Naive thymus-derived CD4-positive, alpha-beta T cell (primary cell): ENCODE data around the gene ZNF827. TPM values are rescaled to one million over a fixed set of nuclear protein-coding genes. Genes with fewer than 3 reads are reported as not detected.

Experiments used
- ATAC-seq: fragments of 150-1000 bp; cut with Tn5 transposase; 2 replicates; pipeline ENCODE4 v1.10.0; 2021; ENCODE audit warnings: mild to moderate bottlenecking, moderate library complexity
- CTCF ChIA-PET: fragments of 350-600 bp; sonication (Branson Sonifier 250); formaldehyde crosslinking; loops from one replicate; lab custom pipeline; 2021; ENCODE audit warnings: antibody characterized with exemption; lab: Charles Lee
- POLR2A ChIA-PET: fragments of 350-600 bp; sonication (Branson Sonifier 250); formaldehyde crosslinking; loops from one replicate; lab custom pipeline; 2021; ENCODE audit warnings: antibody characterized with exemption, inconsistent platforms; lab: Charles Lee
- DNase-seq, 9 donors: peaks; one replicate each; pipeline versions ENCODE4 v3.0.0 to v3.0.0-alpha.2; 2020 to 2022; ENCODE audit warnings: mixed read lengths in 1 of 9
- H3K27ac ChIP-seq: one replicate; pipeline ENCODE4 v1.7.0; 2013; ENCODE audit warnings: mild to moderate bottlenecking, low read depth, low read length, moderate library complexity
- H3K27me3 ChIP-seq, 2 donors: one replicate each; pipeline ENCODE4 v1.7.0; 2013; ENCODE audit warnings: low read length in 2 of 2, mild to moderate bottlenecking in 2 of 2, moderate library complexity in 2 of 2; ENCODE audit not compliant: control insufficient read depth in 2 of 2, insufficient read depth in 2 of 2
- H3K36me3 ChIP-seq, 3 experiments: 1 replicate in 2 of 3; 2 replicates in 1 of 3; pipeline ENCODE4 v1.7.0; 2013; ENCODE audit warnings: low read length in 3 of 3, mild to moderate bottlenecking in 3 of 3, moderate library complexity in 1 of 3; ENCODE audit not compliant: insufficient read depth in 3 of 3, control insufficient read depth in 2 of 3
- H3K4me1 ChIP-seq, 2 donors: one replicate each; pipeline ENCODE4 v1.7.0; 2013; ENCODE audit warnings: low read length in 2 of 2, mild to moderate bottlenecking in 2 of 2, moderate library complexity in 1 of 2; ENCODE audit not compliant: control insufficient read depth in 2 of 2, insufficient read depth in 2 of 2
- H3K4me3 ChIP-seq: 2 replicates; pipeline ENCODE4 v1.7.0; 2013; ENCODE audit warnings: mild to moderate bottlenecking, low read length
- H3K9me3 ChIP-seq, 3 experiments: 1 replicate in 2 of 3; 2 replicates in 1 of 3; pipeline ENCODE4 v1.7.0; 2013; ENCODE audit warnings: low read length in 3 of 3; ENCODE audit not compliant: control insufficient read depth in 2 of 3
- H3K27ac Mint-ChIP-seq, 9 donors: one replicate each; pipeline ENCODE4 v1.8.0; 2020 to 2022; ENCODE audit warnings: mixed read lengths in 9 of 9, mild to moderate bottlenecking in 8 of 9, moderate library complexity in 5 of 9, inconsistent platforms in 2 of 9
- H3K27me3 Mint-ChIP-seq, 5 donors: one replicate each; pipeline ENCODE4 v1.8.0; 2021 to 2022; ENCODE audit warnings: mixed read lengths in 5 of 5, mild to moderate bottlenecking in 1 of 5
- H3K36me3 Mint-ChIP-seq, 5 donors: one replicate each; pipeline ENCODE4 v1.8.0; 2020 to 2022; ENCODE audit warnings: mixed read lengths in 5 of 5, mild to moderate bottlenecking in 3 of 5, inconsistent platforms in 1 of 5
- H3K4me1 Mint-ChIP-seq, 7 donors: one replicate each; pipeline ENCODE4 v1.8.0; 2020 to 2022; ENCODE audit warnings: mixed read lengths in 7 of 7, mild to moderate bottlenecking in 3 of 7, inconsistent platforms in 1 of 7
- H3K4me3 Mint-ChIP-seq, 10 donors: one replicate each; pipeline ENCODE4 v1.8.0; 2020 to 2022; ENCODE audit warnings: mild to moderate bottlenecking in 10 of 10, mixed read lengths in 10 of 10, moderate library complexity in 6 of 10, inconsistent platforms in 2 of 10
- H3K9me3 Mint-ChIP-seq, 11 donors: one replicate each; pipeline ENCODE4 v1.8.0; 2020 to 2022; ENCODE audit warnings: mixed read lengths in 11 of 11, mild to moderate bottlenecking in 4 of 11, inconsistent platforms in 1 of 11, moderate library complexity in 1 of 11
- intact Hi-C, 2 donors: fragments of 100-400 bp; cut with micrococcal nuclease; formaldehyde crosslinking; loops; one replicate each; pipeline ENCODE4 v1.15.1; 2023
- polyA plus RNA-seq, 2 donors: library from polyadenylated mRNA; unstranded; fragments of 300-500 nt; fragmentation: Illumina TruSeq; gene quantifications; one replicate each; pipeline ENCODE4 v1.2.3, GENCODE V29; 2021
- total RNA-seq, 6 experiments: library from RNA in 5 of 6; stranded (reverse) in 5 of 6; gene quantifications; 1 replicate in 5 of 6; 2 replicates in 1 of 6; pipeline ENCODE4 v1.2.3 and lab custom pipeline; 2021 to 2026

ZNF827 gene
- total and polyA plus RNA-seq, 7 experiments from 2014 or later = 2.3 to 32.2 (median 21.7) TPM

DNA sequence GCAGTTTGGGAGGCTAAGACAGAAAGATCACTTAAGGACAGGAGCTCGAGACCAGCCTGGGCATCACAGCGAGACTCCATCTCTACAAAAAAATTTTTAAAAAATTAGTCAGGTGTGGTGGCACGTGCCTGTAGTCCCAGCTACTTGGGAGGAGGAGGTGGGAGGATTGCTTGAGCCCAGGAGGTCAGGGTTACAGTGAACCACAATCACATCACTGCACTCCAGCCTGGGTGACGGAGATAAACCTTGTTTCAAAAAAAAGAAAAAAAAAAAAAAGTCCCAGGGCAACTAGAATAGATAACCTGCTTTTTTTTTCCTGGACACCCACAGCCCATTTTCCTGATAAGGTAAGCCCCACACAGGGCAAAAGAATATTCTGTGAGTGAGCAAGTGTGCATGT lies 162.4 kb downstream of the ZNF827 start:
- no peaks in the 10 kb centered on the region for H3K27me3 Mint-ChIP-seq
- peaks cover 6 to 37% (median 15%) of the 10 kb centered on the region in 3 experiments for H3K36me3 ChIP-seq
- no peaks in the 10 kb centered on the region for H3K9me3 Mint-ChIP-seq
- ATAC-seq (no peak), DNase-seq (no peak)
- H3K27me3 ChIP-seq = no peaks in the 10 kb centered on the region
- intact Hi-C loops = no loop called here
- ChIA-PET POLR2A (no interaction called here), CTCF (no interaction called here)
- no peaks in the 10 kb centered on the region for H3K9me3 ChIP-seq
- no peaks in the 10 kb centered on the region for H3K4me1 ChIP-seq
- no peak overlapping the region for H3K4me3 ChIP-seq
- H3K4me1 Mint-ChIP-seq = peaks cover 0 to 8% (median 0%) of the 10 kb centered on the region in 7 donors
- H3K27ac ChIP-seq = no peak overlapping the region
- no peak overlapping the region for H3K27ac Mint-ChIP-seq
- H3K36me3 Mint-ChIP-seq = peaks cover 19 to 64% (median 44%) of the 10 kb centered on the region in 5 donors
- H3K4me3 Mint-ChIP-seq = no peak overlapping the region

DNA sequence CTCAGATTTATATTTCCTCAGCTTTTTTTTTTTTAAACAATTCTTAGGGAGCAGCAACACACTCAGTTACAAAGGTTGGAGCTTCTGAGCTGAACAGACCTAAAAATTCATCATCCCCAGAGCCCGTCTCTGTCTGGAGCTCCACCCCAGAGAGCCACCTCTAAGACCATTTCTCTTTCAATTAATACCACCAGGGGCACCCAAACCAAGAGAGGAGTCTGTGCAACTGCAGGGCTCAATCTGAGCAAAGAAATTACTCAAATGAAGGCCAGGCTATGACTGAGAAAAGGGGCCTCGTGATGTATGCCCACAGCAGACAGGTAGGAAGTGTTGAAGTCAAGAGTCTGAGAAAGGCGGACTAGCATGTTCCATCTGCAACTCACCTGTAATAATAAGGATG lies 163.2 kb downstream of the ZNF827 start:
- peaks cover 20 to 67% (median 47%) of the 10 kb centered on the region in 5 donors for H3K36me3 Mint-ChIP-seq
- no peak for ATAC-seq

DNA sequence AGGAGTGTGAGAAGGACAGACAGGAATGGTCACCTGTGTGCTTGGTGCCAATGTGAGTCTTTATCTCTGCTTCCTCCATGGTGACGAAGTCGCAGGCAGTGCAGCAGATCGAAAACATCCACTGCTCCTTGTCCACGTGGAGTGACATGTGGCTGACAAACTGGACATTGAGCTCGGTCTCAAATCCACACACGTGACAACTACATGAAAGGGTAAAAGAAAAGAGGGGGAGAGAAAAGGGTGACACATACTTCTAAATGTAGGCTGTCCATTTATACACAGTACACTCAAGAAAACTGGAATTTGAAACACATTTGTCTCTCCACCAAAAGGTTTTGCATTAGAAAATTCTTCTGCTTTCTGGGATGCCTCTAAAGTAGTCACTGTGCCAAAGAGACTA lies 164.2 kb downstream of the ZNF827 start:
- ATAC-seq (no peak), DNase-seq (no peak)
- intact Hi-C loops = no loop called here
- Mint-ChIP-seq H3K36me3 (peaks cover 20 to 68% (median 45%) of the 10 kb centered on the region in 5 donors), H3K9me3 (peaks cover 0 to 1% (median 0%) of the 10 kb centered on the region in 11 donors), H3K4me3 (no peak overlapping the region), H3K27me3 (no peaks in the 10 kb centered on the region), H3K4me1 (peaks cover 0 to 7% (median 0%) of the 10 kb centered on the region in 7 donors), H3K27ac (no peak overlapping the region)
- CTCF ChIA-PET = interaction anchor here (0.6 kb wide), 1 partner anchor 305 kb away, joined by 3 read pairs; no protein-coding TSS in a partner anchor
- POLR2A ChIA-PET = no interaction called here
- Histone ChIP-seq H3K4me1 (no peaks in the 10 kb centered on the region), H3K27ac (no peak overlapping the region), H3K4me3 (no peak overlapping the region), H3K27me3 (no peaks in the 10 kb centered on the region), H3K36me3 (peaks cover 6 to 36% (median 15%) of the 10 kb centered on the region in 3 experiments), H3K9me3 (no peaks in the 10 kb centered on the region)

More for the DNA sequence above, 163.2 kb downstream of the ZNF827 start:
- H3K27ac ChIP-seq = no peak overlapping the region
- H3K9me3 ChIP-seq = no peaks in the 10 kb centered on the region
- no peak for DNase-seq
- POLR2A ChIA-PET = no interaction called here
- no peaks in the 10 kb centered on the region for H3K27me3 ChIP-seq
- H3K4me1 Mint-ChIP-seq = peaks cover 0 to 7% (median 0%) of the 10 kb centered on the region in 7 donors
- no peak overlapping the region for H3K4me3 ChIP-seq
- H3K4me3 Mint-ChIP-seq = no peak overlapping the region
- peaks cover 6 to 37% (median 15%) of the 10 kb centered on the region in 3 experiments for H3K36me3 ChIP-seq
- no peaks in the 10 kb centered on the region for H3K9me3 Mint-ChIP-seq
- CTCF ChIA-PET = no interaction called here
- no peaks in the 10 kb centered on the region for H3K27me3 Mint-ChIP-seq
- no peaks in the 10 kb centered on the region for H3K4me1 ChIP-seq
- no peak overlapping the region for H3K27ac Mint-ChIP-seq
- intact Hi-C loops = no loop called here

DNA sequence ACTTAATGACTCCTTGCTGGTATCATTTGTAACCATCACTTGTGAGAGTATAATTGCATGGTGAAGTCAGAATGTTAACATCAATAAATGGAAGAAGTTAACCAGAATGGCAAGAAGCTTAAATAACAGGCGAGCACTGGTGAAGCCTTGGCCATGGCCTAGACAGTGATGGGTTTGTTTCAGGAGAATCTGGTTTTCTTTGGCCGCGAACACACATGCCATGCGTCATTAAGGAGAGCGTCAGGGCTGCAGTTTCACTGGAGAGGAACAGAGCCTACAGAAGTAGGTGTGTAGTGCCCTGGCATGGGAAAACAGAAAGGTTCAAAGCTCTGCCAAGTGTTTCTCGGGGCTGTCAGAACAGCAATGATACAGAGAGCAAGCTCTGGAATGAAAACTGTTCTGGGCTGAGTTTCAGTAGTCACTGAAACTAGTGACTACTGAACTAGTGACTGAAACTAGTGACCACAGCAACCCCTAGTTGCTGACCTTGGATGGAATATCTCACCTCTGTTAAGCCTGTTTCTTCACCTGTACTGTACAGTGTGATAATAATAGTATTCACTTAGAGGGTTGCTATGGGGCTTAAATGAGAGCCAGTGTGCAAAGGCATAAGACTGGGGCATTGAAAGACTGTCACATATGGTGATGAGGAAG lies 164.9 kb downstream of the ZNF827 start:
- intact Hi-C loops = no loop called here
- Histone ChIP-seq H3K4me3 (no peak overlapping the region), H3K36me3 (peaks cover 6 to 31% (median 15%) of the 10 kb centered on the region in 3 experiments), H3K9me3 (no peaks in the 10 kb centered on the region), H3K4me1 (no peaks in the 10 kb centered on the region), H3K27me3 (no peaks in the 10 kb centered on the region), H3K27ac (no peak overlapping the region)
- no peaks in the 10 kb centered on the region for H3K27me3 Mint-ChIP-seq
- ChIA-PET POLR2A (interaction anchor here (0.8 kb wide), 1 partner anchor 11 kb away, joined by 3 read pairs; no protein-coding TSS in a partner anchor), CTCF (interaction anchor here (0.6 kb wide), 1 partner anchor 306 kb away, joined by 3 read pairs; no protein-coding TSS in a partner anchor)
- H3K36me3 Mint-ChIP-seq = peaks cover 20 to 62% (median 40%) of the 10 kb centered on the region in 5 donors
- H3K4me1 Mint-ChIP-seq = peaks cover 0 to 6% (median 0%) of the 10 kb centered on the region in 7 donors
- H3K27ac Mint-ChIP-seq = no peak overlapping the region
- H3K4me3 Mint-ChIP-seq = no peak overlapping the region
- no peak for ATAC-seq
- DNase-seq = no peak
- H3K9me3 Mint-ChIP-seq = peaks cover 0 to 2% (median 0%) of the 10 kb centered on the region in 11 donors

DNA sequence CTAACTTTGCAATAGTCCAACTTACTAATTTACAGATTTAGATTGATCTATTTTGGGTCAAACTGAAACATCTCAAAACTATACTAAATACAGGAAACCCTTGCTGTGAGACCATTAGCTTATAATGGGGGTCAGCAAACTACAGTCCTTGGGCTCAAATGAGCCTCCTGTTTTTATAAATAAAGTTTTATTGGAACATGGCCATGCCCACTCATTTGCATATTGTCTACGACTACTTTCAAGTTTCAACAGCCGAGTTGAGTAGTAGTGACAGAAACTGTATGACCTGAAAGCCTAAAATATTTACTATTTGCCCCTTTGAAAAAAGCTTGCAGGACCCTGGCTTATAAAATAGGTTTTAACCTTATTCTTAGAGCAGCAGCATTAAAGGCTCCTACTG lies 166.3 kb downstream of the ZNF827 start:
- no peak for DNase-seq
- peaks cover 0 to 8% (median 0%) of the 10 kb centered on the region in 7 donors for H3K4me1 Mint-ChIP-seq
- H3K27ac Mint-ChIP-seq = no peak overlapping the region
- ChIA-PET CTCF (no interaction called here), POLR2A (no interaction called here)
- H3K27me3 Mint-ChIP-seq = no peaks in the 10 kb centered on the region
- H3K36me3 Mint-ChIP-seq = peaks cover 20 to 64% (median 48%) of the 10 kb centered on the region in 5 donors
- no peak overlapping the region for H3K4me3 Mint-ChIP-seq
- Histone ChIP-seq H3K27ac (no peak overlapping the region), H3K36me3 (peaks cover 6 to 31% (median 15%) of the 10 kb centered on the region in 3 experiments), H3K9me3 (no peaks in the 10 kb centered on the region), H3K4me3 (no peak overlapping the region), H3K4me1 (no peaks in the 10 kb centered on the region), H3K27me3 (no peaks in the 10 kb centered on the region)
- no peak for ATAC-seq
- peaks cover 0 to 9% (median 4%) of the 10 kb centered on the region in 11 donors for H3K9me3 Mint-ChIP-seq
- intact Hi-C loops = no loop called here

DNA sequence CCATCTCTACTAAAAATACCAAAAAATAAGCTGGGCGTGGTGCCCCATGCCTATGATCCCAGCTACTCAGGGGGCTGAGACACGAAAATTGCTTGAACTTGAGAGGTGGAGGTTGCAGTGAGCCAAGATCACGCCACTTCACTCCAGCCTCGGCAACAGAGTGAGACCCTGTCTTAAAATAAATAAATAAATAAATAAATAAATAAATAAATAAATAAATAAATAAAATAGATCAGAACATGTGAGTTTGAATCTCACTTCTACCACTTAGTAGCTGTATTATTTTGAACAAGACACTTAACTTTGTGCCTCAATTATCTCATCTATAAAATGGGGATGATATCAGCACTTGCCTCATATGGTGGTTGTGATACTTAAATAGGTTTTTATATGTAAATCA lies 168.5 kb downstream of the ZNF827 start:
- no peak overlapping the region for H3K27ac Mint-ChIP-seq
- peaks cover 19 to 76% (median 61%) of the 10 kb centered on the region in 5 donors for H3K36me3 Mint-ChIP-seq
- H3K4me1 Mint-ChIP-seq = peaks cover 0 to 21% (median 0%) of the 10 kb centered on the region in 7 donors
- ChIA-PET CTCF (no interaction called here), POLR2A (no interaction called here)
- intact Hi-C loops = no loop called here
- Histone ChIP-seq H3K9me3 (no peaks in the 10 kb centered on the region), H3K36me3 (peaks cover 6 to 26% (median 14%) of the 10 kb centered on the region in 3 experiments), H3K27ac (no peak overlapping the region), H3K4me1 (no peaks in the 10 kb centered on the region), H3K27me3 (no peaks in the 10 kb centered on the region), H3K4me3 (no peak overlapping the region)
- H3K4me3 Mint-ChIP-seq = no peak overlapping the region
- ATAC-seq (no peak), DNase-seq (no peak)
- no peaks in the 10 kb centered on the region for H3K27me3 Mint-ChIP-seq
- peaks cover 0 to 13% (median 5%) of the 10 kb centered on the region in 11 donors for H3K9me3 Mint-ChIP-seq
